Measurements from ENCODE around the gene LBH. TPM values are rescaled to one million over a fixed set of nuclear protein-coding genes. Genes with fewer than 3 reads are reported as not detected.

The LBH gene
- polyA plus RNA-seq (2013, experiment 1 of 2; ENCODE audit: insufficient read length), result 180 TPM
- polyA plus RNA-seq (2013, experiment 2 of 2; ENCODE audit: insufficient read length), result 297 TPM

DNA sequence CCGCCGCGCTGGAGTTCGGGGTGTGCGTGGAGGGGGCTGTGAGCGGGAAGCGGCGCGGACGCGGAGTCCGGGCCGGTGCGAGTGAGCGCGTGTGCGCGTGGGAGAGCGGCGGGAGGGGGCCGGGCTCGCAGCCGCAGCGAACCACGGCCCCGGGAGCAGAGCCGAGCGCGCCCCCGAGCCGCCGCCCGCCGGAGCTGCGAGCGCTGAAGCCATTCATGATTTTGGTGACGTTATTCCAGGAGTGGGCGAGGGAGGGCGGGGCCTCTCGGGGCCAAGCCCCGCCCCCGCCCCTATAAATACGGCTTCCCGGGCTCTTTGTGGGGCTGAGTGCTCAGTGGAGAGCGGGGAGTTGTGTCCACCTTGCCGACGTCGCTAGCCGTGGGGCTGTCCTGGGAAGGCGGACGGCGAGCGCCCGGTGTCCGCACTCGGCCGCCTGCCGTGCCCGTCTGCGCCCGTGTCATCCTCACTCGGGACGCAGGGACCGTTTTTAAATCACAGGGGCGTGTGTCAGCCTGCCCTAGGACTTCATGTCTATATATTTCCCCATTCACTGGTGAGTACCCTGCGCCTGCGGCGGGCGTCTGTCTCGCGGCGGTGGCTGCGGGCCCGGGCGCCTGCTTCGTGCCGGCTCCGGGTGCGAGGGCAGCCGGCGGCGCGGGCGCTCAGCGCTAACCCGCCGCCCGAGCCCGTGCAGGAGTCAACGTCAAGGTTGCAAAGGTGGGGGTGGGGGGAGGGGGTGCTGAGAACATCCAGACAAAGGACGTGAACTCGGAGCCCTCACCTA is at the start of gene LBH:
Gene LBH, plus strand, starts transcription at position 323 of the 784 bp plus-strand sequence. Its CDS starts 205 bp downstream, at position 528.
- DNase-seq, result peak; percentile 89

DNA sequence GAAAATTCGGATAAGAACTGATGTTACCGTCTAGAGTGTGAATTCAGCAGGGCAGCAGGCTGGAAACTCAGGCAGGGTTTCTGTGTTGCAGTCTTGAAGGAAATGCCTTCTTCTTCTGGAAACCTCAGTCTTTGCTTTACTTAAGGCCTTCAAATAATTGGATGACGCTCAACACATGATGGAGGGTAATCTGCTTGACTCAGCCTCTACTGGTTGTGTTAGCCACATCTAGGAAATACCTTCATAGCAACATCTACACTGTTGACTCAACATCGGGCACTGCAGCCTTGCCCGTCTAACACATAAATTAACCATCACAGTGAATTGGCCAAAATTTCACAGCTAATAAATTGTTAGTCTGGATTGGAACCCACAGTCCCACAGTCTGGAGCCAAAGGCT is 47.3 kb upstream of the LBH start:
- DNase-seq, result no peak

DNA sequence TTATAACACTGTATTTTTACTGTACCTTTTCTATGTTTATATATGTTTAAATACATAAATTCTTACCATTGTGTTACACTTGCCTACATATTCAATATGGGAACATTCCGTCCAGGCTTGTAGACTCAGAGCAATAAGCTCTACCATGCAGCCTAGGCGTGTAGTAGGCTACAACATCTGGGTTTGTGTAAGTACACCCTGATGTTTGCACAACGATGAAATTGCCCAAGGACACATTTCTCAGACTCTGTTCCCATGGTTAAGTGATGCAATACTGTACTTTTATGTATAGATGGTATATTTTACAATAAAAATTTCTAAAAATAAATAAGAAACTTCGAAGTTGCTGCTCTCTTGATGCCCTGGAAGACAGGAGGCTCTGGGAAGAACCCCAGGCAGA is 46.2 kb upstream of the LBH start:
- DNase-seq, result no peak

DNA sequence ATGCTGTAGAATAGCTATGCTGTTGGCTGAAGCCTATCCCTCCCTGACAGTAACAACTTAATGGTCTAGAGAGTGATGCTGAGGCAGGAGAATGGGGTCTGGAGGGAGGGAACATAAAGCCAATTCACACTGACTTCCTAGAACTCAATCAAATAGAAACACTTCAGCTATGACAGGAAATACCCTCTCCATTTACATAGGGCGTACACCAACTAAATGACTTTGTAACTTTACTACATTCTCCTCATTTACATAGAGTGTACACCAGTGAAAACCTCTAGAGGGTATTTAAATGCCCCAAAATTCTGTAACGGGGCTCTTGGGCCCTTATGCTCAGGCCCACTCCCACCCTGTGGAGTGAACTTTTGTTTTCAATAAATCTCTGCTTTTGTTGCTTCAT is 43.0 kb upstream of the LBH start:
- no peak for DNase-seq

DNA sequence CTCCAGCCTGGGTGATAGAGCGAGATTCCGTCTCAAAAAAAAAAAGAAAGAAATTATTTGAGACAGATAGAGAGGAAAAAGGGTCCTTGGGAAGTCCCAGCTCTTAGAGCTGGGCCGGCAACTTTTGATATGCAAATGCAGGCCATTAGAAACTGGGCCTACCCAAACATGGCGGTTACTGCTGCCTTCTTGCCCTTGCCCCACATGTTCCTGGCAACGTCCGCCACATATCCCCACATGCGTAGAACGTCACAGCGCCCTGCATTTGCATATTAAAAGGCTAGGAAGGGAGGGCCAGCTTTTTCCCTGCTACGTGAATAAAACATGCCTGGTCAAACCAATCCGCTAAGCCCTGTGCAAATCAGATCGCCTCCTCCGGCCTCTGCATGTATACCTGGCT is 40.7 kb upstream of the LBH start:
- DNase-seq, result no peak

DNA sequence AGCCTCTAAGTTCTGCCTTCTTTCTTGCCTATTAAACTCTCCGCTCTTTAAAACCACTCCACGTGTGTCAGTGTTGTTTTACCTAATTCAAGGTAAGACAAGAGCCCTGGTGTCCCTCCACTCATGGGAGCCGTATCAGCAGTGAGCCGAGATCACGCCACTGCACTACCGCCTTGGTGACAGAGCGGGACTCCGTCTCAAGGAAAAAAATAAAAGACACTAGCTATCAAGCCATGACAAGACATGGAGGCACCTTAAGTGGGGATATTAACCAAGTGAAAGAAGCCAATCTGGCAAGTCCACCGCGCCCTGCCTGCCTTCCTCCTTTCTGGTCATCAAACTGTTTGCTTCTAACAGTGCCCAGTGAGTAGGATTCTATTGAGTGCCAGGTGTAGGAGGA is 40.2 kb upstream of the LBH start:
- no peak for DNase-seq

DNA sequence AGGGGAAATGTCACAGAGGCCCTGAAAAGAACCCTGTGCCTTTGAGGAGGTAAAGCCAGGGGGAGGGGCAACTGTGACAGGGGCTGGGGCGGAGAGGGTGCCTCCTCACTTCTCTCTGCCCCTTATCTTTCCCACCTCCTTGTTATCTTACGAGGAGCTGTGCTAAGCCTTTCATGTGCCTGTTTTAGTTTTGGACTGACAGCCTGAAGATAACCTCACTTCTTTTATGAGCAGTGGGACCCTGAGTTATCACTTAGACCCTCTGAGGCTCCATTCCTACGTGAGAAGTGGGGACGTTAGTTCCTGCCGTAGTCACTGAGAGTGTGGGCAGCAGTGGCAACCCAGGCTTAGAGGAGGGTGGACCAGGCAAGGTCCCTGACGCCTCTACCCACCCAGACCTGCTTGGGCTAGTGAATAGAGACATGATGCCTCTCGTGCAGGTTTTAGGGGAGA is 39.5 kb upstream of the LBH start:
- no peak for DNase-seq

DNA sequence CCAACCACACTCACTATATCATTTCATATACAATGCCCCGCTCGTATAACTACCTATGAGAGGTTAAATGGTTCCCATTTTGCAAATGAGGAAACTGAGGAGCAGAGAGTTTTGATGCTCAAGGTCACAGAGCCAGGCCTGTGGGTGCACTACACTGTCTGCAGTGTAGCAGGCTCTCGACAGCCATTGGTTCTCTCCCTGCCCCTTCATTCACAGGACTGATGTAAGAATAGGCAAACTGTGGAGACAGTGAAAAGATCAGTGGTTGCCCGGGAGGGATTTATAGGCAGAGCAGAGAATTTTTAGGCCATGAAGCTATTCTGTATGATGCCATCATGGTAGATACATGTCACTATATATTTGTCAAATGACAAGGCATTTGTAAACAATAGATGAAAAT is 39.0 kb upstream of the LBH start:
- DNase-seq, result no peak

DNA sequence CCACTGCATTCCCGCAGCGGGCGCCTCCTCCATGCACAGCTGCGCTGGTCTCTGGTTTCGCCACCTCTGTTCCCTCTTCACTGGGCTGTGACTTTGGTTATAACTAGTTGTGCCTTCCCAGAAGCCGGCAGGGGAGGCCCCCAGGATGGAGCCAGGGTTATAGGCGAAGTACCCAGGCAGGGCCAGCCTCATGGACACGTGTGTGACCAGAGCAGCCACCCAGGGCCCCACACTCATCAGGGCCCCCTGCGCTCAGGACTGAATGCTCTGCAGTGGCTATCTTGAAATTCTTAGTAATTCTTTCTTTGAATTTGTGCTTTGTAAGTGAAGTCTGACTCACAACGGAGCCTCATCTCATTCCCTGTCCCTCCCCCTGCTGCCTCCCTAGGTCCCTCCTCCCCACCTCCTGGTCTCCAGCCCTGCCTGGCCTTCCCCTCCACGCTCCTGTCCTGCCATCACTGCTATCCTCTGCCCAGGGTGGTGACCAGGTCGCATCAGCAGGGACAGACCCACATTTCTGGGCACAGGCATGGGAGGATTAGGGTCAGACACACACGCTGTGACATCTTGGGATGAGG is 38.1 kb upstream of the LBH start:
- peak; percentile 36 for DNase-seq

DNA sequence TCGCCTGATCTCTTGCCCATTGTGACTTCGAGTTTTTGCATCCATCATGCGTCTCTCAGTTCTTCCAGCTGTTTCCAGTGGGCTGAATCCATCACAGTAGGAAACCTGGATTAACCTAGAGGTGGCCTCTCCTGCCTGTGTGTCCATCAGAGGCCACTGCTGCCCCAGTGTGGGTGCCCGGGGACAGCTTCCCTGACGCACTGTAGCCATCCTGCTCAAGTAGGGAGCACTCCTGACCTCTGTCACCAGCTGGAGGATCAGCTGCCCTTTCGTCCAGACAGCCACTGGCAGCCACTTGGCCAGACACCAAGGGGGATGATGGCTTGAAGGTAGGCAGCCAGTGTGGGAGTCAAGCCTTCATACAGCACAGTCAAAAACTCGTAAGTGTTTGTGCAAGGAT is 36.9 kb upstream of the LBH start:
- no peak for DNase-seq

DNA sequence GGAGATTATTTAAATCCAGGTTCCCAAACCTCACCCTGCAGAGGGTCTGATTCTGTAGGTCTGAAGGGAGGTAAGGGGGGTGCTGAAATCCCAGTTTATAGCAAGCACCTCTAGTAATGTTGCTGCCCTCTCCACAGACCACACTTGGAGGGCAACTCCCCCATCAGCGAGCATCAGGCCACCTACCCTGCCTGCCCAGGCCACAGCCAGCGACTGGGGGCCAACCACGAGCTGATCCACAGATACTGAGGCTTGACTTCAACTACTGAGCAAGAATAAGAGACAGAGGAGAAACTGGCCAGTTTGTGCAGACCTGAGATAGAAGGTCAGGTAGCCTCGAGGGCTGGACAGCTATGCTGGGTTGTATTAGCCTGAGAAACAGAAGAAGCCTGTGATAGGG is 36.3 kb upstream of the LBH start:
- DNase-seq, result no peak

DNA sequence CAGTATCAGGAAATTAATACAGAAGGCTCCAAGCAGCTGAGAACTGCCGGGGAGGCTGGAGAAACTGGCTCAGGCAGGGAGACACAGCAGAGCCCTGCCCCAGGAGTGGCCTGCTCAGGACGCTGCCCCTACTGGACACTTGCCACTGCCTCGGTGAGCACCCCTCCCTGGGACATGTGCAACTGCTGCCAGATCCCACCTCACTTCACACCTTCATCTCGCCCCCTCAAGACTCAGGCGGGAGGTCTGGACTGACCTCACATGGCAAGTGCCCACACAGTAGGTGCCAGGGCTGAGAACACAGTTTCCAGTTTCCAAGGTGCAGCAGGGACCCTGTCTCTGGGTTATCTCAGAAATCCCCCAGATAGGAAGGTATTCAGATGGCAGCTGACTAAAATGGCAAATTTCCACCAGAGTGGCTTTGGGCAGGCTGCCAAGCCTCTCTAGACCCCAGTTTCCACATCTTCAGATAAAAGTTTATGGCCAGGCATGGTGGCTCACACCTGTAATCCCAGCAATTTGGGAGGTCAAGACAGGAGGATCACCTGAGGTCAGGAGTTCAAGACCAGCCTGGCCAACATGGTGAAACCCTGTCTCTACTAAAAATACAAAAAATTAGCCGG is 33.7 kb upstream of the LBH start:
- no peak for DNase-seq

DNA sequence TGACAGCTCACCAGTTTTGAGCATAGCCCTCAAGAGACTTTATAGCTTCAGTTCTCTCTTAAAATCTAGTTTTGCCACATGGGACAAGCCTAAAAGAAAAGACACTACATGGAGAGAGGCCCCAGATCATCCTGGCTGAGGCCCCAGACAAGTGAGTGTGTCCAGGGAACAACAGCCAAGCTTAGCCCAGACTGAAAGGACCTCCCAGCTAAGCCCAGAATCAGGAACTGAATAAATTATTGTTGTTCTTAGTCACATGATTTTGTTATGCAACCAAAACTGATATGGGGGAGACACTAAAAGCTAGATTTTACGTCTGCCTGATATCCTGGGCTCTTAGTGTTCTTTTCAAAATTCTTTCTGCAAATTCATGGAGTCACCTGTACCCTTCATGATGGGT is 29.3 kb upstream of the LBH start:
- DNase-seq, result no peak

DNA sequence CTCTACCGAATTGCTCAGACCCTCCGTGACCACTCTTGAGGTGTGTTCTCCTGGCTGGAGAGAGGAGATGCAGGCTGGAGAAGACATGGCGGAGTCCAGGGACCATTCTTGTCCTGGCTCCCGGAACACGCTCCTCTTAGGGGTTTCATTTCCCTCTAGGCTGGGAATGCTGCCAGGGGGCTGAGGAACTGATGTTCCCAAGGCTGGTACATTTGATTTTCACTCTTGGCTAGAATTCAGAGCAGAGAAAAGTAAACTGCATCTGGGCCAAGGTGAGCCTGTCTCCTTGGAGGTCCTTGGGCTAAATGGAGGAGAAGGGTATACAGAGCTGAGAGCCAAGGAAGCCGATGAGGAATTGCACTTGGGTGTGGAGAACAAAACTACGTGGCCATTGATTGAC is 28.2 kb upstream of the LBH start:
- DNase-seq, result no peak

DNA sequence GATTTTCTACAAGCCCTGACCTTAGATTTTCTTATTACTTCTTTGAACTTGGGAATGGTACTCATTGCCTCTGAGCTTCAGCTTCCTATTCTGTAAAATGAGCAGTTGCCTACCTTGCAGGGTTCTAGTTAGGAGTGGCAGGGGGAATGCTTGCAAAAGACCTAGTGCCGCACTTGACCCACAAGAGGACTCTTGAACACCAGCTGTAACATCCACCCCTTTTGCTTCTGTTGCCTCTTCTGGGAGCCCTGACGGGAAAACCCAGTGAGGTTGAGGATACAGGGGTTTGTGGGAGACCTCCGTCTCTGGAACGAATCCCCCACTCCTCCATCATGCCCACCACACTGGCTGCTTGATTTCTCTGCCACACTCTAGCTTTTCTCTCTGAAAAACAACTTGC is 27.1 kb upstream of the LBH start:
- no peak for DNase-seq

DNA sequence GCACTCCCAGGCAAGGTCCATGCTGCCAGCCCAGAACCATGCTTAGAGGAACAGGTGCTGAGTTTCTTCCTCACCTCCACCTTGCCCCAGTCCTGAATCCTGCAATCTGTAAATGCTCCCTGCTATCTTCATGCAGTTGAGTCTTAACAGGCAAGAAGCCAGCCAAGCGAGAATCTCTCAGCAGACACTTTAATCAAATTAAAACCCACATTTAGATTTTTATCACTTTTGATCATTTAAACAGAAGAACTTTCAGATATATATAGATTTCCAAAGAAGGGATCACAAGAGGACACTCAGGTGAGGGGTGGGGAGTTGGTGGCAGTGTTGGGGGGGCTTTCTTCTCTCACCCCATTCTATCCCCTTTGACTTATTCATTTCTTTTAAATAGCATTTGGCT is 25.9 kb upstream of the LBH start:
- DNase-seq, result no peak

DNA sequence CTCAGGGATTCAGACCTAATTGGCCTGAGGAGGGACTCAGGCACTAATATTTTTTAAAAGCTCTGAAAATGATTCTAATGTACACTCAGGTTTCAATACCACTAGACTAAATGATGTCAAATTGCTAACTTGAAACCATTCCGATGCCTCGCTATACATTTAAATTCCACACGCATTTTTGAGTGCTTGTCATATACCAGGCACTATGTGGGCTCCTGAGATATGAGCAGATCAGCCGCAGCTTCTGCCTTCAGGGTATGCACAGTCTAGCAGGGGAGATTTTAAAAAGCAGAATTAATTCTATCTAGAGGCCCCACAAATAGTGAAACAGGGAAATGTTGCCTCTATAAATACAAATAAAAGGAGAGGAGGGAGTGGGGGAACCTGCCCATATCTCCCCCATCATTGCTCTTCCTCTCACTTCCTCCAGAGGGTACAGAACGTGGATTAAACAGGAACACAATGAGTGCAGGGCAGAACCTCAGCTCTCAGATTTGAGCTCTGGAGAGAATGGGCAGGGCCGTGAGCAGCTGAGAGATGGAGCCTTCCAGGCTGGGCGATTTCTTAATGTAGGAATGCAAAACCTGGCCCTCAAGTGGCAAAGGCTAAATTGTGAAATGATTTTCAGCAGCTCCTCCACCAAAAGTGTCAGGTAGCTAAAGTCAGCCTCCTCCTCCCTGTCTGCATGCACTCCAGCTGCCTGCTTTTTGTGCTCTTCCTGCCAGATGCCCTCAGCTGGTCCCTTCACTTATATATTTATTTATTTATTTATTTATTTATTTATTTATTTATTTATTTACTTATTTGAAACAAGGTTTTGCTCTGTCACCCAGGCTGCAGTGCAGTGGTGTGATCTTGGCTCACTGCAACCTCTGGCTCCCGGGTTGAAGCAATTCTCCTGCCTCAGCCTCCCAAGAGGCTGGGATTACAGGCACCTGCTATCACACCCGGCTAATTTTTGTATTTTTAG is 24.6 kb upstream of the LBH start:
- no peak for DNase-seq

DNA sequence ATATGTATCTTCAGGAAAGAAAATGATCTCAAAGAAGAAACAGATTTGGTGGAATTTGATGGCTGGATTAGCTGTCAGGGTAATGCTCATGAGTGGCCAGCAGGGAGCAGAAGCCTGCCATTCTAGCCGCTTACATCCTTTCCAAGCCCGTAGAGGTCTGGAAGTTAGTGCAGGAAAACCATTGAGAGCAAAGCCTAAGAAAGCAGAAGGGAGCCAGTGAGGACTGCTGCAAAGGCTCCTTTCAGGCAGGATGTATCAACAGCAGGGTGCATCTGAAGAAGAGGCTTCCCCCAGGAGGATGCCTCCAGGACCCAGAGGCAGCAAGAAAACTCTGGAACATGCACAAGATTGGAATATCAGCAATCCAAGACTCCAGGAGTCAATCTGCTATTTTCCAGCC is 22.9 kb upstream of the LBH start:
- peak; percentile 79 for DNase-seq

DNA sequence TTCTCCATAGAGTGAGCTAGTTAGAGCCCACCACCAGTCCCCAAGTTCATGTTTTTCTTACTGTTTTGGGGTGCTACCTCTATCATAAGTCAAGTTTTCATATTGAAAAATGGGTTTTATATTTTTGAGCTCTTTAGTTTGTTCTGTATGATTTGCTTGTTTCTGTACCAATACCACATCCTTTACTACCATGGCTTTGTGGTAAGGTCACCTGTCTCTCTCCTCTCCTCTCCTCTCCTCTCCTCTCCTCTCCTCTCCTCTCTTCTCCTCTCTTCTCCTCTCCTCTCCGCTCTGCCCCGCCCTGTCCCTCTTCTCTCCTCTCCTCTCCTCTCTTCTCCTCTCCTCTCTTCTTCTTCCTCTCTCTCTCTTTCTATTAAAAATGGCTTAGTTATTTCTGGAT is 22.1 kb upstream of the LBH start:
- no peak for DNase-seq

DNA sequence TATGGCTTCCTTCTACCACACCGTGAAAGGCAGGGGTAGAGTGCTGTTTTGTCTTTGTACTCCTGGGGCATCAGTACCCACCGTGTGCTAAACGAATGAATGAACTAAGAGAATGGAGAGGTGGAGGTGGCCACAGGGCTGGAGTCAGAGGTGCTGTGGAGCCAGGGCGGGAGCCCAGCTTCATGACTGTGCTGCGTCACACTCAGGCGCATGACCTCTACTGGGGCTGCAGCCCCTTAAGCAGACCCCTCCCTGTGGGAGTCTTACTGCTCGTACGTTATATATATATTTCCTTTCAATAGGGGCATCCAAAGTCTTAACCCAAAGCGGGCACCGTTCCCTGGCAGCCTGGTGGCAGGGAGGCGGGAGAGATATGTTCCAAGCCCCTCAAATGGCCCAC is 18.0 kb upstream of the LBH start:
- no peak for DNase-seq

DNA sequence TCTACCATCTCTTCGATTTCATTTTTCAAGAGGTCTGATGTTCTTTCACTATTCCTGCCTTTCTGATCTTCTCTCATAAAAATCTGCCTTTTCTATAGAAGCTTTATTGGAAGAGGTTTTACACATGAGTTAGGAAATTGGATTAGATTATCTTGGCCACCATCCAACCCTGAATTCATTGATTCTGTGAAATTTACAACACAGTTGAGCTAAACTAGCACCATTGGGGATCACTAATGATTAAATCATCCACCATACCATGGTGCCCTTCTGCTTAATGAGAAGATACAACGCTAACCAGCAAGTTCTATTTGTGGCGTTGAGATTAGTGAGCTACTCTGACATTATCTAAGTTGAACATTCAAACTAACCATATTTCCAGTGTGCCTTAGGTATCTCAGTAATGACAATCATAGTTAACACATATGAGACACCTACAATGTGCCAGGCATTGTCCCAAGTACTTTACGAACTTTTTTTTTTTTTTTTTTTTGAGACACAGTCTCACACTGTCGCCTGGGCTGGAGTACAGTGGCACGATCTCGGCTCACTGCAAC is 17.3 kb upstream of the LBH start:
- no peak for DNase-seq

DNA sequence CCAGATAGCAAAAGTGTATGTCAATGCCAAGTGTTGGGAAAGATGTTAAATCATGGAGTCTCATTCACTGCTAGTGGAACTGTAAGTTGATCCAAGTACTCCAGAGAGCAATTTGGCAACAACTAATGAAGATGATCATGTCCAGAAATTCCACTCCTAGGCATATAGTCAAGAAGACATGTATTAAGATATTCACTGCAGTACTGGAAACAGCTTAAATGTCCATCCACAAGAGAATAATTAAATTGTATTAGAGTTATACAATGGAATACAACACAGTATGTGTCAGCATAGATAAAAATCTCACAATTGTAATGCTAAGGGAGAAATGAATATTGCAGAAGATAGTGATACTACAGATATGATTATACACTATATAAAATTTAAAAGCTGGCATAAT is 15.2 kb upstream of the LBH start:
- DNase-seq, result no peak
